GOT3 (cell line): Measurements from ENCODE around the gene CCL14.
"Not testable (repeated sequence)": the region's sequence is repeated elsewhere in the genome, so short reads cannot be mapped to it uniquely, and the experiment has no call there.

Source experiments
- DNase-seq: peaks from one replicate; lab custom pipeline; 2025; ENCODE audit warnings: mixed read lengths; lab: John Stamatoyannopoulos, UW

Gene CCL14

GRCh38 chr17:35942588-35943186, 43.8 kb downstream of the CCL14 start:
- DNase-seq = no peak

- DNase-seq = not testable (repeated sequence)
These were observed 48.0 kb downstream of the CCL14 start for GRCh38 chr17:35938492-35938891.

- DNase-seq = no peak
These were observed 50.5 kb downstream of the CCL14 start for GRCh38 chr17:35936063-35936462.

DNA sequence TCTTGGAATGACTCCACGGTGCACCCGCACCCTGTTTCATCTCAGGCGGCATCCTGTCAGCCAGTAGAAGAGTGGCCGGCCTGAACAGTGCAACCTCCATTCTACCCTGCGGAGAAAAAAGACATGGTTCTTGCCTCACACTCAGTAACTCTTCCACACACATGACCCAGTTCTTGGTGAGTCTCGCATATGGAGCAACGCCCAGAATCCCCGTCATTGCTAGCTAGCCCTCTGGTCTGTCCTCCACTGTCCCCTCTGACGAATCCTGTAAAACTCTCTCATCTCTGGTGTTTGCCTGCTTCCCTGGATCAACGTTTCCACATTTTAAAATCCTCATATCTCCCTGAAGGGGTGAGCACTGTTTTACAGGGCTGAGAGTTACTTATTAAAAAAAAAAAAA, 51.8 kb downstream of the CCL14 start:
- DNase-seq = peak; percentile 13
